Measurements from ENCODE around the gene ANXA2. TPM values are rescaled to one million over a fixed set of nuclear protein-coding genes. Genes with fewer than 3 reads are reported as not detected.

The ANXA2 gene
- total RNA-seq, 2 experiments from 2014 or later = 26.5 to 43.4 TPM

- Histone ChIP-seq H3K79me2 (ENCODE audit: insufficient read depth, low read depth, low read length) (no peaks in the 10 kb centered on the region), H3K36me3 (ENCODE audit: insufficient read depth, low read length) (no peaks in the 10 kb centered on the region), H3K27ac (ENCODE audit: low read depth, low read length, poor library complexity, severe bottlenecking) (no peak overlapping the region), H3K4me2 (ENCODE audit: low read length) (no peak overlapping the region), H3K4me1 (ENCODE audit: insufficient read depth, low read length, poor library complexity, severe bottlenecking) (no peaks in the 10 kb centered on the region), H4K20me1 (ENCODE audit: insufficient read depth, low read length) (no peaks in the 10 kb centered on the region), H2AFZ (ENCODE audit: low read length) (no peak overlapping the region), H3K4me3 (ENCODE audit: low read depth, low read length, poor library complexity, severe bottlenecking) (no peak overlapping the region), H3K9me3 (ENCODE audit: low read length) (no peaks in the 10 kb centered on the region), H3K9me2 (ENCODE audit: insufficient read depth, low read length) (no peaks in the 10 kb centered on the region)
- no peak for DNase-seq (ENCODE audit: low spot score)
- ChIA-PET POLR2A (no interaction called here), CTCF (ENCODE audit: unreplicated experiment) (no interaction called here)
- BruUV-seq (replicated peaks) = no TSS peak
- TF ChIP-seq EZH2phosphoT487 (IDR thresholded peaks at IDR 0.05; ENCODE audit: borderline replicate concordance, low read depth, low read length) (no peak), CTCF (conservative IDR thresholded peaks at IDR 0.05; ENCODE audit: low read length) (no peak)
- intact Hi-C loops (cut with micrococcal nuclease; ENCODE audit: unreplicated experiment) = no loop called here
Measured at GRCh38 chr15:60390231-60390630, 7.6 kb downstream of the ANXA2 start.

- no peak overlapping the region for H3K4me2 ChIP-seq (ENCODE audit: low read length)
Measured at GRCh38 chr15:60389261-60390077, 8.3 kb downstream of the ANXA2 start.

More at GRCh38 chr15:60389261-60390077, 8.3 kb downstream of the ANXA2 start:
- H3K36me3 ChIP-seq (ENCODE audit: insufficient read depth, low read length) = no peaks in the 10 kb centered on the region
- ChIA-PET POLR2A (no interaction called here), CTCF (ENCODE audit: unreplicated experiment) (no interaction called here)
- H3K79me2 ChIP-seq (ENCODE audit: insufficient read depth, low read depth, low read length) = no peaks in the 10 kb centered on the region
- no peaks in the 10 kb centered on the region for H3K4me1 ChIP-seq (ENCODE audit: insufficient read depth, low read length, poor library complexity, severe bottlenecking)
- no peaks in the 10 kb centered on the region for H4K20me1 ChIP-seq (ENCODE audit: insufficient read depth, low read length)
- no peaks in the 10 kb centered on the region for H3K9me2 ChIP-seq (ENCODE audit: insufficient read depth, low read length)
- H3K27ac ChIP-seq (ENCODE audit: low read depth, low read length, poor library complexity, severe bottlenecking) = no peak overlapping the region
- H3K9me3 ChIP-seq (ENCODE audit: low read length) = no peaks in the 10 kb centered on the region
- no TSS peak for BruUV-seq (replicated peaks)
- H2AFZ ChIP-seq (ENCODE audit: low read length) = no peak overlapping the region
- no peak for DNase-seq (ENCODE audit: low spot score)
- TF ChIP-seq EZH2phosphoT487 (IDR thresholded peaks at IDR 0.05; ENCODE audit: borderline replicate concordance, low read depth, low read length) = no peak
- no peak for TF ChIP-seq CTCF (conservative IDR thresholded peaks at IDR 0.05; ENCODE audit: low read length)
- no peak overlapping the region for H3K4me3 ChIP-seq (ENCODE audit: low read depth, low read length, poor library complexity, severe bottlenecking)
- intact Hi-C loops (cut with micrococcal nuclease; ENCODE audit: unreplicated experiment) = no loop called here
